Measurements from ENCODE around the gene TSHB. TPM values are rescaled to one million over a fixed set of nuclear protein-coding genes. Genes with fewer than 3 reads are reported as not detected.

Gene TSHB
- polyA plus RNA-seq, 3 donors: not detected

DNA sequence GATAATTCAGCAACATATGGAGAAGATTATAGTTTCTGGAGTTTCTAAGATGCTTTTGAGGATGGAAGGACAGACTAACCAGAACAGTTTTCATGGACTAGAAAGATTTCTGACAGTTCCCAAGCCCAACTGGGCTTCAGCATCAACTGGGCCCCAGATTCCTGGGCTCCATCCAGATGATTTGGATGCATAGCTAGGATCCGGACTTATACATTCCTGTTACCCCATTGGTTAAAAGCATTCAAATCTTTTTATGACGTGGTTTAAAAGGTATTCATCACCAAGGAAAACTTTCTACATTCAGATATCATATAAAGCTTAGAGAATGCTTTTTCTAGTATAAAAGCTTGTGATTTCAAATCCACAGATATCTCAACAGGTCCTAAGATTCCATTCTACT, 29.7 kb downstream of the TSHB start:
- peaks cover 20 to 21% of the 10 kb centered on the region in 2 donors for H3K4me1 ChIP-seq (ENCODE audit: control insufficient read depth in 1 of 2, insufficient read depth in 2 of 2, low read length in 2 of 2)
- H3K27ac ChIP-seq (ENCODE audit: low read depth in 1 of 2, low read length in 2 of 2): no peak overlapping the region
- H3K36me3 ChIP-seq (replicated peaks in 1 of 2; ENCODE audit: control insufficient read depth in 1 of 2, insufficient read depth in 2 of 2, low read length in 2 of 2): peaks cover 2 to 22% of the 10 kb centered on the region in 2 donors
- intact Hi-C loops (cut with micrococcal nuclease): loop anchor here in 1 of 2 donors (10.0 kb wide), 1 partner anchor 75 kb away; no protein-coding TSS in a partner anchor
- H3K9me3 ChIP-seq (replicated peaks in 1 of 2; ENCODE audit: control insufficient read depth in 1 of 2, insufficient read depth in 1 of 2, low read length in 2 of 2): no peaks in the 10 kb centered on the region
- no peak overlapping the region for H2AFZ ChIP-seq (ENCODE audit: insufficient read depth, low read depth, low read length, poor library complexity, severe bottlenecking)
- H3K27me3 ChIP-seq (ENCODE audit: control insufficient read depth in 2 of 2, insufficient read depth in 2 of 2, low read length in 2 of 2): no peaks in the 10 kb centered on the region
- H3K79me2 ChIP-seq (ENCODE audit: insufficient read depth, low read length): no peaks in the 10 kb centered on the region
- H3K4me2 ChIP-seq (replicated peaks; ENCODE audit: extremely low read depth, low read length, poor library complexity, severe bottlenecking): no peak overlapping the region
- no CpG with 5 or more reads among the region's 2 CpGs for WGBS (ENCODE audit: insufficient coverage)
- Mint-ChIP-seq H3K4me1 (peaks cover 29% of the 10 kb centered on the region), H3K27me3 (ENCODE audit: low read depth in 3 of 3) (no peaks in the 10 kb centered on the region), H3K4me3 (no peak overlapping the region), H3K9me3 (no peaks in the 10 kb centered on the region), H3K36me3 (peaks cover 7 to 17% of the 10 kb centered on the region in 2 donors), H3K27ac (no peak overlapping the region)
- no peak for DNase-seq
- TF ChIP-seq, protein P1, sequence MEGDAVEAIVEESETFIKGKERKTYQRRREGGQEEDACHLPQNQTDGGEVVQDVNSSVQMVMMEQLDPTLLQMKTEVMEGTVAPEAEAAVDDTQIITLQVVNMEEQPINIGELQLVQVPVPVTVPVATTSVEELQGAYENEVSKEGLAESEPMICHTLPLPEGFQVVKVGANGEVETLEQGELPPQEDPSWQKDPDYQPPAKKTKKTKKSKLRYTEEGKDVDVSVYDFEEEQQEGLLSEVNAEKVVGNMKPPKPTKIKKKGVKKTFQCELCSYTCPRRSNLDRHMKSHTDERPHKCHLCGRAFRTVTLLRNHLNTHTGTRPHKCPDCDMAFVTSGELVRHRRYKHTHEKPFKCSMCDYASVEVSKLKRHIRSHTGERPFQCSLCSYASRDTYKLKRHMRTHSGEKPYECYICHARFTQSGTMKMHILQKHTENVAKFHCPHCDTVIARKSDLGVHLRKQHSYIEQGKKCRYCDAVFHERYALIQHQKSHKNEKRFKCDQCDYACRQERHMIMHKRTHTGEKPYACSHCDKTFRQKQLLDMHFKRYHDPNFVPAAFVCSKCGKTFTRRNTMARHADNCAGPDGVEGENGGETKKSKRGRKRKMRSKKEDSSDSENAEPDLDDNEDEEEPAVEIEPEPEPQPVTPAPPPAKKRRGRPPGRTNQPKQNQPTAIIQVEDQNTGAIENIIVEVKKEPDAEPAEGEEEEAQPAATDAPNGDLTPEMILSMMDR (IDR thresholded peaks at IDR 0.05): no peak
- H3K4me3 ChIP-seq (replicated peaks in 1 of 3; ENCODE audit: low read depth in 2 of 3, low read length in 3 of 3): no peak overlapping the region
- no peaks in the 10 kb centered on the region for H4K20me1 ChIP-seq (ENCODE audit: insufficient read depth, low read length)
- no peak overlapping the region for H3K9ac ChIP-seq (ENCODE audit: insufficient read depth, low read length, poor library complexity, severe bottlenecking)

DNA sequence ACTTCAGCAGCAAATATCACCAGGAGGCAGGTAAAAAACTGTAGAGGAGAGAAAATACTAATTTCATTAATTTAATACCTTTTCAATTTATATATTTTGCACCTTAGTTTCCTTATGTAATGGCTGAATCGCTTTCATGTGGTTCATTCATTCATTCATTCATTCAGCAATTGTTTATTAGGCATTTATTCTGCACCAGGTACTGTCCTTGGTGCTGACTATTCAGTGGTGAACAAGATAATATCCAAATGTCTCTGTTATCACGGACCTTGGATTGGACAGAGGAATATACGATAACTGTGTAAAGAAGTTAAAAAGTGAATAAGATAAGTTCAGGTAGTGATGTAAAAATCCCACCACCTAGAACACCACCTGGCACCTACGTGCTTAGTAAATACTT, 30.9 kb downstream of the TSHB start:
- H3K4me3 ChIP-seq (replicated peaks in 1 of 3; ENCODE audit: low read depth in 2 of 3, low read length in 3 of 3): no peak overlapping the region
- H3K79me2 ChIP-seq (ENCODE audit: insufficient read depth, low read length): no peaks in the 10 kb centered on the region
- H3K27me3 ChIP-seq (ENCODE audit: control insufficient read depth in 2 of 2, insufficient read depth in 2 of 2, low read length in 2 of 2): no peaks in the 10 kb centered on the region
- WGBS (ENCODE audit: insufficient coverage): no CpG with 5 or more reads among the region's 4 CpGs
- H3K27me3 Mint-ChIP-seq (ENCODE audit: low read depth in 3 of 3): no peaks in the 10 kb centered on the region
- H3K9me3 ChIP-seq (replicated peaks in 1 of 2; ENCODE audit: control insufficient read depth in 1 of 2, insufficient read depth in 1 of 2, low read length in 2 of 2): no peaks in the 10 kb centered on the region
- no peaks in the 10 kb centered on the region for H4K20me1 ChIP-seq (ENCODE audit: insufficient read depth, low read length)
- no peak overlapping the region for H3K4me2 ChIP-seq (replicated peaks; ENCODE audit: extremely low read depth, low read length, poor library complexity, severe bottlenecking)
- no peak overlapping the region for H3K4me3 Mint-ChIP-seq
- no peak overlapping the region for H3K27ac ChIP-seq (ENCODE audit: low read depth in 1 of 2, low read length in 2 of 2)
- TF ChIP-seq, protein P1 (IDR thresholded peaks at IDR 0.05): no peak
- peaks cover 2 to 20% of the 10 kb centered on the region in 2 donors for H3K36me3 ChIP-seq (replicated peaks in 1 of 2; ENCODE audit: control insufficient read depth in 1 of 2, insufficient read depth in 2 of 2, low read length in 2 of 2)
- peaks cover 0 to 12% of the 10 kb centered on the region in 2 donors for H3K36me3 Mint-ChIP-seq
- H3K27ac Mint-ChIP-seq: peak overlapping the region in 1 of 7 donors; percentile 52
- no peak overlapping the region for H2AFZ ChIP-seq (ENCODE audit: insufficient read depth, low read depth, low read length, poor library complexity, severe bottlenecking)
- H3K9ac ChIP-seq (ENCODE audit: insufficient read depth, low read length, poor library complexity, severe bottlenecking): no peak overlapping the region
- intact Hi-C loops (cut with micrococcal nuclease): no loop called here
- DNase-seq: no peak
- H3K4me1 Mint-ChIP-seq: peaks cover 29% of the 10 kb centered on the region
- no peaks in the 10 kb centered on the region for H3K9me3 Mint-ChIP-seq
- H3K4me1 ChIP-seq (ENCODE audit: control insufficient read depth in 1 of 2, insufficient read depth in 2 of 2, low read length in 2 of 2): peaks cover 20 to 21% of the 10 kb centered on the region in 2 donors
